Fibroblast of skin of right biceps (primary cell): ENCODE results near the gene LRRK1.
A peak's percentile ranks its signal among the peaks of the same experiment; 100 is the strongest.

Experiments used
- DNase-seq: peaks from one replicate; pipeline ENCODE4 v3.0.0-alpha.2; 2013

LRRK1 gene

GRCh38 chr15:100918034-100918689, 995 bp upstream of the LRRK1 start:
- DNase-seq = peak; percentile 78

- DNase-seq = peak; percentile 44
These were observed 586 bp downstream of the LRRK1 start for GRCh38 chr15:100919481-100920405.

- DNase-seq = no peak
These were observed 1.5 kb downstream of the LRRK1 start for GRCh38 chr15:100920516-100921135.

- no peak for DNase-seq
These were observed 3.3 kb downstream of the LRRK1 start for GRCh38 chr15:100922192-100923040.

GRCh38 chr15:100923076-100923475, 3.9 kb downstream of the LRRK1 start:
- no peak for DNase-seq

GRCh38 chr15:100923902-100924301, 4.7 kb downstream of the LRRK1 start:
- DNase-seq = no peak

- no peak for DNase-seq
These were observed 5.3 kb downstream of the LRRK1 start for GRCh38 chr15:100924436-100924835.

GRCh38 chr15:100925480-100925879, 6.3 kb downstream of the LRRK1 start:
- no peak for DNase-seq

- no peak for DNase-seq
These were observed 7.1 kb downstream of the LRRK1 start for GRCh38 chr15:100926258-100926657.

GRCh38 chr15:100926971-100927756, 8.0 kb downstream of the LRRK1 start:
- DNase-seq = no peak

- no peak for DNase-seq
These were observed 9.6 kb downstream of the LRRK1 start for GRCh38 chr15:100928632-100929280.

- DNase-seq = no peak
These were observed 10.5 kb downstream of the LRRK1 start for GRCh38 chr15:100929641-100930042.

- no peak for DNase-seq
These were observed 11.2 kb downstream of the LRRK1 start for GRCh38 chr15:100930306-100930848.

GRCh38 chr15:100931143-100931890, 12.2 kb downstream of the LRRK1 start:
- DNase-seq = no peak

- DNase-seq = peak; percentile 37
These were observed 13.7 kb downstream of the LRRK1 start for GRCh38 chr15:100932676-100933348.

GRCh38 chr15:100934166-100934565, 15.0 kb downstream of the LRRK1 start:
- DNase-seq = no peak

GRCh38 chr15:100934726-100935125, 15.6 kb downstream of the LRRK1 start:
- no peak for DNase-seq

GRCh38 chr15:100937171-100937570, 18.0 kb downstream of the LRRK1 start:
- no peak for DNase-seq

- no peak for DNase-seq
These were observed 20.6 kb downstream of the LRRK1 start for GRCh38 chr15:100939791-100940190.
